Fibroblast of lung (primary cell): ENCODE results near the gene ARMC3. TPM values are rescaled to one million over a fixed set of nuclear protein-coding genes. Genes with fewer than 3 reads are reported as not detected.

Experiments
- DNase-seq, 2 donors: peaks; one replicate each; pipeline versions ENCODE4 v3.0.0 to v3.0.0-alpha.2; 2010; ENCODE audit warnings: low read depth in 2 of 2
- H2AFZ ChIP-seq: 2 replicates; pipeline ENCODE4 v1.5.1; 2012; ENCODE audit warnings: low read length, control low read depth, inconsistent platforms
- H3K27ac ChIP-seq: 2 replicates; pipeline ENCODE4 v1.5.1; 2011; ENCODE audit warnings: low read length, control low read depth; ENCODE audit not compliant: insufficient read depth
- H3K27me3 ChIP-seq: 2 replicates; pipeline ENCODE4 v1.5.1; 2011; ENCODE audit warnings: mild to moderate bottlenecking, low read length; ENCODE audit not compliant: control insufficient read depth, insufficient read depth
- H3K36me3 ChIP-seq: 2 replicates; pipeline ENCODE4 v1.5.1; 2011; ENCODE audit warnings: low read length; ENCODE audit not compliant: control insufficient read depth, insufficient read depth
- H3K4me1 ChIP-seq: 2 replicates; pipeline ENCODE4 v1.5.1; 2011; ENCODE audit warnings: low read length; ENCODE audit not compliant: control insufficient read depth, insufficient read depth; ENCODE audit errors: extremely low read depth
- H3K4me2 ChIP-seq: 2 replicates; pipeline ENCODE4 v1.5.1; 2011; ENCODE audit warnings: low read length, control low read depth; ENCODE audit not compliant: insufficient read depth; ENCODE audit errors: extremely low read depth
- H3K4me3 ChIP-seq, 4 experiments: fragments of 200-600 bp in 1 of 4; sonication (generic) in 1 of 4; replicated peaks in 1 of 4; 2 replicates each; pipeline ENCODE4 v1.5.1; 2011 to 2016; ENCODE audit warnings: low read length in 4 of 4, low read depth in 3 of 4, mild to moderate bottlenecking in 3 of 4, control low read depth in 2 of 4, inconsistent platforms in 1 of 4, mixed read lengths in 1 of 4; ENCODE audit not compliant: insufficient read depth in 1 of 4; ENCODE audit errors: control extremely low read depth in 1 of 4
- H3K79me2 ChIP-seq: 2 replicates; pipeline ENCODE4 v1.5.1; 2012; ENCODE audit warnings: mild to moderate bottlenecking, low read length, inconsistent platforms; ENCODE audit not compliant: control insufficient read depth, insufficient read depth
- H3K9ac ChIP-seq: 2 replicates; pipeline ENCODE4 v1.5.1; 2011; ENCODE audit warnings: mild to moderate bottlenecking, low read length, control low read depth; ENCODE audit not compliant: insufficient read depth
- H3K9me3 ChIP-seq: 2 replicates; pipeline ENCODE4 v1.5.1; 2012; ENCODE audit warnings: low read depth, low read length; ENCODE audit not compliant: control insufficient read depth, insufficient read depth
- H4K20me1 ChIP-seq: 2 replicates; pipeline ENCODE4 v1.5.1; 2011; ENCODE audit warnings: low read length; ENCODE audit not compliant: control insufficient read depth, insufficient read depth; ENCODE audit errors: extremely low read depth
- CTCF ChIP-seq, 2 donors: IDR thresholded peaks in 1 of 2; conservative IDR thresholded peaks in 1 of 2; 1 replicate in 1 of 2; 2 replicates in 1 of 2; pipeline ENCODE4 v1.5.1; 2011 to 2012; ENCODE audit warnings: low read length in 2 of 2, control low read depth in 1 of 2, inconsistent platforms in 1 of 2, low read depth in 1 of 2, mild to moderate bottlenecking in 1 of 2
- EZH2 ChIP-seq: IDR thresholded peaks from 2 replicates; pipeline ENCODE4 v1.5.1; 2012; ENCODE audit warnings: low read length, control low read depth, mild to moderate bottlenecking; ENCODE audit errors: missing control alignments
- polyA plus RNA-seq, 2 donors: library from polyadenylated mRNA; depleted of rRNA in 1 of 2; stranded (reverse) in 1 of 2; unstranded in 1 of 2; fragments of >200 nt; gene quantifications; 2 replicates each; pipeline ENCODE4 v1.2.1, GENCODE V29; 2011 to 2012; ENCODE audit warnings: missing spikeins in 1 of 2
- total RNA-seq: library from RNA; depleted of rRNA; stranded (reverse); fragments of >200 nt; gene quantifications from 2 replicates; pipeline ENCODE4 v1.2.1, GENCODE V29; 2014

ARMC3 gene
- total and polyA plus RNA-seq, 2 donors (not counting 1 experiment from before 2014, with no cell fraction given), result not detected

GRCh38 chr10:23065181-23065948 is 137.5 kb downstream of the ARMC3 start:
- H4K20me1 ChIP-seq, result no peaks in the 10 kb centered on the region
- H3K27me3 ChIP-seq, result no peaks in the 10 kb centered on the region
- TF ChIP-seq CTCF (conservative IDR thresholded peaks at IDR 0.05 in 1 of 2, IDR thresholded peaks at IDR 0.05 in 1 of 2; ENCODE audit: low read depth in 1 of 2, low read length in 2 of 2) (no peak), EZH2 (no peak)
- no peak overlapping the region for H2AFZ ChIP-seq
- no peaks in the 10 kb centered on the region for H3K36me3 ChIP-seq
- H3K4me2 ChIP-seq, result no peak overlapping the region
- H3K9me3 ChIP-seq, result no peaks in the 10 kb centered on the region
- no peak overlapping the region for H3K9ac ChIP-seq
- H3K79me2 ChIP-seq, result no peaks in the 10 kb centered on the region
- H3K4me1 ChIP-seq, result no peaks in the 10 kb centered on the region
- H3K4me3 ChIP-seq, result no peak overlapping the region
- DNase-seq, result peak; percentile 78 to 86
- no peak overlapping the region for H3K27ac ChIP-seq

GRCh38 chr10:23067337-23067736 is 139.5 kb downstream of the ARMC3 start:
- H3K4me3 ChIP-seq, result no peak overlapping the region
- no peak overlapping the region for H2AFZ ChIP-seq
- H3K79me2 ChIP-seq, result no peaks in the 10 kb centered on the region
- H3K4me1 ChIP-seq, result no peaks in the 10 kb centered on the region
- no peaks in the 10 kb centered on the region for H4K20me1 ChIP-seq
- no peak for DNase-seq
- TF ChIP-seq CTCF (conservative IDR thresholded peaks at IDR 0.05 in 1 of 2, IDR thresholded peaks at IDR 0.05 in 1 of 2; ENCODE audit: low read depth in 1 of 2, low read length in 2 of 2), result no peak
- no peaks in the 10 kb centered on the region for H3K9me3 ChIP-seq
- H3K27me3 ChIP-seq, result no peaks in the 10 kb centered on the region
- no peak overlapping the region for H3K9ac ChIP-seq
- H3K4me2 ChIP-seq, result no peak overlapping the region
- no peaks in the 10 kb centered on the region for H3K36me3 ChIP-seq
- no peak overlapping the region for H3K27ac ChIP-seq

- Histone ChIP-seq H2AFZ (no peak overlapping the region), H3K36me3 (no peaks in the 10 kb centered on the region), H3K4me1 (no peaks in the 10 kb centered on the region), H3K9ac (no peak overlapping the region), H4K20me1 (no peaks in the 10 kb centered on the region), H3K27me3 (no peaks in the 10 kb centered on the region), H3K4me3 (no peak overlapping the region), H3K4me2 (no peak overlapping the region), H3K9me3 (no peaks in the 10 kb centered on the region), H3K27ac (no peak overlapping the region), H3K79me2 (no peaks in the 10 kb centered on the region)
- no peak for TF ChIP-seq EZH2
- peak; percentile 74 to 76 for TF ChIP-seq CTCF (conservative IDR thresholded peaks at IDR 0.05 in 1 of 2, IDR thresholded peaks at IDR 0.05 in 1 of 2; ENCODE audit: low read depth in 1 of 2, low read length in 2 of 2)
- peak; percentile 54 to 73 for DNase-seq
These were observed 140.3 kb downstream of the ARMC3 start for GRCh38 chr10:23067939-23068775.
